Measurements from ENCODE around the gene MAGI1.

DNA sequence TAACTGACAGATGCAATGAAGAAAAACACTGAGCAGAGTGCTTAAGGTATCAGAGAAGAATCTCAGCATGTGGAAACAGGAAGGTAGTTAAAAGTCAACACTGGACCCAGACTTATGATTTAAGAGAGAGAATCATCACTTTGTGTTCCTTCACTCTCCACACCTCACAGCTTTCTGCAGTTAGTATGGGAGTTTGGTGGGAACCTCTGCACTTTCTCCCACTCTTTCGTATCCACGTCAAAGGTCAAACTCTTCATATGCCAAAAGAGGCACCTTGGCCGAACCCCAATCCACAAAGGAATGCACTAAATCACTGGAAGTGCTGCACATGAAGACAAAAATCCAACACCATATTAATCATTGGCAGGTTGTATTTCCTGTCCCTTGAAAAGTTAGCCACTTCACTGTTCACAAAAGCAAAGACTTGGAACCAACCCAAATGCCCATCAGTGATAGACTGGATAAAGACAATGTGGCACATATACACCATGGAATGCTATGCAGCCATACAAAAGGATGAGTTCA is 361.2 kb downstream of the MAGI1 start:
- TF ChIP-seq CTCF (IDR thresholded peaks at IDR 0.05) (no peak), POLR2AphosphoS5 (IDR thresholded peaks at IDR 0.05) (no peak)

Data from breast epithelium (tissue), 3 donors.